IPS DF 4.7 (cell line): Measurements from ENCODE around the gene ETV3.

Source experiments
- DNase-seq: peaks from one replicate; pipeline ENCODE4 v3.0.0-alpha.2; 2013; ENCODE audit warnings: low spot score; ENCODE audit errors: extremely low read depth

Gene ETV3

DNA sequence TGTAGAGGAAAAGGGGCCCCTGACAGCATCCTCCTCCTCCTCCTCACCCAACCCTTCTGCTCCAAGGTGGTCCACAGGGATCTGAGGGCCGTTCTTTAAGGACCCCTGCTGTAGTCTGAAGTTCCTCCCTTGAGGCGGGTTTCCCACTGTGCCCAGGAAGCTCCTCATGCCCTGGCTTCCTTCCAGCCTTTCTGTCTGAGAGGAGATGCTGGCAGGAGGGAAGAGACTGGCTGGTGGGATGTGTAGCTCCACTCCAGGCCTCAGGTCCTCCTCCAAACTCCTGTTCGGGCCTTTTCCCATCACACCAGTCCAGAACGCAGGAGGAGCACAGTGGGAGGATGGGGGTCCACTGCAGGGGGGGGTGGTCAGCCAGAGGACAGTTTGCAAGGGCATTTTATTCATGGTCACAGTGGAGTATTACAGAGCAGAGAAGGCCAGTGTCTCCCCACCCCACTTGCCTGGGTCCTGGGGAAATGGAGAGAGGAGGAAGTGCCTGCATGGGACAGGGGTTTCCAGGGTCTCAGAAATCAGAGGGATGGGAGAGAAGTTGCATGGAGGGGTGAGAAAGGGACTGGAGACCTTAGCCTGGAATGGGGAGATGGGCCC is 46.4 kb downstream of the ETV3 start:
- DNase-seq, result no peak

GRCh38 chr1:157091186-157091585 is 47.0 kb downstream of the ETV3 start:
- DNase-seq, result no peak

DNA sequence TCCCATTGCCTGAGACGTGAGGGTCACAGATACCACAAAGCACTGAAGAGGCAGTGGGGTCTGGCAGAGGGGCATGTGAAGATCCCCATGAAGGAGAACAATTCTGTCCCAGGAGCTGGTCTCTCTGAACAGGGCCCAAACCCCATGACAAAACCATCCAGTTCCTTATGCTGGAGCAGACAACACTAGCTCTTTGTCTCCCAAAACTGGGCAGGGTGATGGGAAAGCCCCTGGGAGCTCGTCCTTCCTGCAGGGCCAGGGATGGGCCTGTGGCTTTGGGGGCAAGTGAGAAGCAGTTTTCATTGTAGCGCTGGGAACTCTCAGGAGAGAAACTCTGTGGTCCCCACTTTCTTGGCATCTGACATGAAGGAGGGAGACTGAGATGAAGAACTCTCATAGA is 47.4 kb downstream of the ETV3 start:
- DNase-seq, result no peak

DNA sequence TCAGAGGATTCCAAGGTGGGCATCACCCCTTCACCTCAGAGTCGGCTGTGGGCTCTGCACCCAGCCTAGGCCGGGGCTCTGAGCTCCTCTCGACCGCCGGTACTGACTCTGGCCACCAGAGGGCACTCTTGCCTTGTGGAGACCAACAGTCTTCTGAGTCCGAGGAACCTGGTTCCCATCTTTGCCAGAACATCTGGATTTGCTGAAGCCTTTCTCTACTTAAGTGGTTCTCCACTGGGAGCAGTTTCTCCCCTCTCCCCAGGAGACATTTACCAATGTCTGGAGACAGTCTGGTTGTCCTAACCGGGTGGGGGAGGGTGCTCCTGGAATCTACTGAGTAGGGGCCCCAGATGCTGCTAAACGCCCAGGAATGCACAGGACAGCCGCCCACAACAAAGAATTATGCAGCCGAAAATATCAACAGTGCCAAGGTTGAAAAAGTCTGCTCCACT is 48.0 kb downstream of the ETV3 start:
- DNase-seq, result peak; percentile 64

DNA sequence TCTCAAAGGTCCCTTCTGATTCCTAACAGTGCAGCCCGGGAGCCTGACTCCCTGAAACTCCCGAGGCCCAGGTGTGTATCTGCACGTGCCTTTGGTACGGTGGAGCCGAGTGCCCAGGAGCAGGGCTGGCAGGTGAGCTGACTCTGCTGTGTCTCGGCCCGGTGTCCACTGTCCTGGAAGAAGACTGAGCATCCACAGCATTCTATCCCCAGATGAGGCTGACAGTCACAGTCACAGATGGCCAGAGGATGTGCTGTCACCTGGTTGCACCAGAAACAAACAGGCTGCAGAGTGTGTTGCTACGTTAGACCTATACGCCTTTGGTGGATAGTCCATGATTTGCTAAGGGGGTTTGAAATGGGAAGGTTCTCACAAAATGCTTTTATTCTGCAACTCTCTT is 48.4 kb downstream of the ETV3 start:
- DNase-seq, result no peak

- no peak for DNase-seq
Observed at GRCh38 chr1:157088607-157089006, 49.6 kb downstream of the ETV3 start.

DNA sequence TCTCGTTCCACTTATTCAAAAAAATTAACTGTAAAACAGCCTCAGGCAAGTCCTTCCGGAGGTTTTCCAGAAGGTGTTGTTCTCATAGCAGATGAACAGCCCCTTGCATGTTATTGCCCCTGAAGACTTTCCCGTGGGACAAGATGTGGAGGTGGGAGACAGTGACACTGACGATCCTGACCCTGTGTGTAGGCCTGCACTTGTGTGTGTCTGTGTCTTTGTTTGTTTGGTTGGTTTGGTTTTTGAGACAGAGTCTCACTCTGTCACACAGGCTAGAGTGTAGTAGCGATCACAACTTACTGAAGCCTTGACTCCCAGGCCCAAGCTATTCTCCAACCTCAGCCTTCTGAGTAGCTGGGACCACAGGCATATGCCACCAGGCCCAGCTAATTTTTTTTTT is 51.2 kb downstream of the ETV3 start:
- no peak for DNase-seq

DNA sequence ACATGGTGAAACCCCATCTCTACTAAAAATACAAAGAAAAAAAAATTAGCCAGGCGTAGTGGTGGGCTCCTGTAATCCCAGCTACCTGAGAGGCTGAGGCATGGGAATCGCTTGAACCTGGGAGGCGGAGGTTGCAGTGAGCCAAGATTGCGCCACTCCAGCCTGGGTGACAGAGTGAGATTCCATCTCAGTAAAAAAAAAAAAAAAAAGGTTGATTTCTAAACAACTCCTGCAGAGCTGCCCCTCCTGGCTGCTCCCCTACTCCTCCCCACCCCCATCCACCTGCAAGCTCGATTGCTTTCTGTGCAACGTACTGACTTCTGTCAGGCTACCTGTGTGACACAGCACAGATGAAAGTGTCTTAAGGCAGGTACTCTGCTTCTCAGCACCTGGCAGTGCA is 51.9 kb downstream of the ETV3 start:
- no peak for DNase-seq

GRCh38 chr1:157085421-157085820 is 52.8 kb downstream of the ETV3 start:
- DNase-seq, result no peak

DNA sequence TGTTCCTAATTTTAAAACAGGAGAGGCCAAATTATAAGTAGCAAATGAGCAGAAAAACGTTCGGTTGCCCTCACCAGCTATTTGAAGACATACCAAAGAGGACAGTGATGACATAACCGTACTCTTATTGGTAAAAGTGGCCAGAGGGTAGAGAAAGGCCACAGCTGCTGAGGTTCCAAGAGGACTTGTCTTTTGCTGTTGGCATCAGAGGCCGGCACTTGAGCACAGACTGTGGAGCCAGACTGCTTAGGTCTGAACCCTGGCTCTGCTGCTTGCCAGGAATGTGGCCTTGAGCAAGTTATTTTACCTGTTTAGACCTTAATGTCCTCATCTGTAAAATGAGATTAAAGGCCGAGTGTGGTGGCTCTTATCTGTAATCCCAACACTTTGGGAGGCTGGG is 53.5 kb downstream of the ETV3 start:
- DNase-seq, result no peak

DNA sequence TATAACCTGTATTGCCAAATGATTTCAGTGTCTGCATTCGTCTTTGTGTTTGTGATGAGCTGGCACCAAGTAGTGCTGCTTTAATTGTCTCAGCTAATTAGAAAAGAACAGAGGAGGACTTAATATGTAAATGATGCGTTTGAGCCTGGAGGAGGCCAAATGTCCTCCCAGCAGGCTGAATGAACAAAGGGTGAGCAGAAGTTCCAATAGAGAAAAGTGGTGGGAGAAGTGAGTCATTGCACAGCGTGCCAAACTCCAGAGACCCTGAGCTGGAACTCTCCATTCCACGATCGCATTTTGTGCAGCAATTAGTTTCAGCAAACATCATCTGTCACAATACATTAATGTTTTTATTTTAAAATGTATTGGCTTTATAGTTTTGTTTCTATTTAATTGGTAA is 56.5 kb downstream of the ETV3 start:
- DNase-seq, result no peak

DNA sequence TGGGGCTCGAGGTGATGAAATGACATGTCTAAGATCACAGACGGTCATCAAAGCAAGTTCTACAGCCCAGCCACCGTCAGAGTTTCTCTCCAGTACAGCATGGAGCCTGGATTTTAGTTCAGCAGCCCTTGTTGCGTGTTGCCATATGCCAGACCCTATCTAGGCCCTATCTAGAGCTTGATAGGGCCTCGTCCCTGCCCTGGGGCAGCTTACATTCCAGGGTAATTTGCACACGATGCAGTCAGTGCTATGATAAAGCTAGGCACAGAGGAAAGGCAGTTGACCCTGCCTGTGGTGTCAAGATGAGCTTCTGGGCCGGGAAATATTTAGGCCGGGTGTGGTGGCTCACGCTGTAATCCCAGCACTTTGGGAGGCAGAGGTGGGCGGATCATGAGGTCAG is 57.5 kb downstream of the ETV3 start:
- no peak for DNase-seq

- DNase-seq, result no peak
Observed at GRCh38 chr1:157077394-157077793, 60.8 kb downstream of the ETV3 start.

DNA sequence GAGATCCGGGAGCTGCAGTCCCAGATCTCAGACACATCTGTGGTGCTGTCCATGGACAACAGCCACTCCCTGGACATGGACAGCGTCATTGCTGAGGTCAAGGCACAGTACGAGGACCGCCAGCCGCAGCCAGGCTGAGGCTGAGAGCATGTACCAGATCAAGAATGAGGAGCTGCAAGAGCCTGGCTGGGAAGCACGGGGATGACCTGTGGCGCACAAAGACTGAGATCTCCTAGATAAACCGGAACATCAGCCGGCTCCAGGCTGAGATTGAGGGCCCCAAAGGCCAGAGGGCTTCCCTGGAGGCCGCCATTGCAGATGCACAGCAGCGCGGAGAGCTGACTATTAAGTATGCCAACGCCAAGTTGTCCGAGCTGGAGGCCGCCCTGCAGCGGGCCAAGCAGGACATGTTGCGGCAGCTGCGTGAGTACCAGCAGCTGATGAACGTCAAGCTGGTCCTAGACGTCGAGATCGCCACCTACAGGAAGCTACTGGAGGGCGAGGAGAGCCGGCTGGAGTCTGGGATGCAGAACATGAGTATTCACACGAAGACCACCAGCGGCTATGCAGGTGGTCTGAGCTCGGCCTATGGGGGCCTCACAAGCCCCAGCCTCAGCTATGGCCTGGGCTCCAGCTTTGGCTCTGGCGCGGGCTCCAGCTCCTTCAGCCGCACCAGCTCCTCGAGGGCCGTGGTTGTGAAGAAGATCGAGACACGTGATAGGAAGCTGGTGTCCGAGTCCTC is 64.1 kb downstream of the ETV3 start:
- peak; percentile 56 for DNase-seq
